H1 (cell line): ENCODE data around the gene FBLN2. TPM values are rescaled to one million over a fixed set of nuclear protein-coding genes. Genes with fewer than 3 reads are reported as not detected.

Source experiments
- MAFK ChIP-seq: IDR thresholded peaks from 2 replicates; pipeline ENCODE4 v1.6.1; 2012; ENCODE audit warnings: low read depth, mild to moderate bottlenecking, improper control_type of control experiment, low read length
- polyA plus RNA-seq, 7 experiments: library from polyadenylated mRNA; depleted of rRNA in 3 of 7; stranded (reverse) in 5 of 7; unstranded in 2 of 7; fragments of >200 nt in 5 of 7; fragments of 200-250 nt in 2 of 7; gene quantifications; 1 replicate in 5 of 7; 2 replicates in 1 of 7; 4 replicates in 1 of 7; pipeline versions ENCODE4 v1.2.1 to v1.2.3, GENCODE V29; 2011 to 2013; ENCODE audit warnings: missing spikeins in 2 of 7, mixed read lengths in 2 of 7
- total RNA-seq: library from RNA; stranded (reverse); fragmentation: NEBNext Ultra II Directional; extraction: Animal tissue kit (Norgen Biotek cat#: 25700); gene quantifications from 2 replicates; pipeline ENCODE4 v1.2.1, GENCODE V29; 2021

Gene FBLN2
- total and polyA plus RNA-seq, 2 of the 8 experiments (the other 6 are each of a cell fraction or from before 2014, with no cell fraction given): 17.4 to 24.2 TPM

GRCh38 chr3:13656584-13657301 is 107.8 kb downstream of the FBLN2 start (continued):
- no peak for TF ChIP-seq MAFK
